DND-41 (cell line): ENCODE data around the gene VCAN.

Source experiments
- CTCF ChIP-seq: IDR thresholded peaks from 2 replicates; pipeline ENCODE4 v1.5.1; 2012; ENCODE audit warnings: borderline replicate concordance, low read length, moderate library complexity, mild to moderate bottlenecking; ENCODE audit not compliant: poor library complexity, severe bottlenecking; ENCODE audit errors: extremely low read depth
- EZH2 ChIP-seq: IDR thresholded peaks from 3 replicates; pipeline ENCODE4 v1.6.1; 2012; ENCODE audit warnings: borderline replicate concordance, low read depth, mild to moderate bottlenecking, moderate library complexity, low read length, inconsistent platforms; ENCODE audit not compliant: severe bottlenecking

- TF ChIP-seq CTCF = no peak
- no peak for TF ChIP-seq EZH2
Observed at GRCh38 chr5:83494087-83494620, 22.6 kb downstream of the VCAN start.
